Embryonic facial prominence (tissue), 1 donor: Measurements from ENCODE around the gene ERCC4.

Source experiments
- DNase-seq: peaks from one replicate; pipeline ENCODE4 v3.0.0-alpha.2; 2016; ENCODE audit errors: extremely low spot score

The ERCC4 gene

GRCh38 chr16:13948086-13948485 lies 28.1 kb downstream of the ERCC4 start:
- DNase-seq, result no peak

GRCh38 chr16:13950821-13951547 lies 31.0 kb downstream of the ERCC4 start:
- no peak for DNase-seq

- DNase-seq, result no peak
These were observed 31.7 kb downstream of the ERCC4 start for GRCh38 chr16:13951611-13952010.

- no peak for DNase-seq
These were observed 33.5 kb downstream of the ERCC4 start for GRCh38 chr16:13953501-13953900.

GRCh38 chr16:13956635-13957196 lies 36.8 kb downstream of the ERCC4 start:
- no peak for DNase-seq

- DNase-seq, result peak; percentile 33
These were observed 37.5 kb downstream of the ERCC4 start for GRCh38 chr16:13957197-13958078.

- no peak for DNase-seq
These were observed 38.5 kb downstream of the ERCC4 start for GRCh38 chr16:13958474-13958873.

- DNase-seq, result no peak
These were observed 39.7 kb downstream of the ERCC4 start for GRCh38 chr16:13959626-13960025.

GRCh38 chr16:13961099-13961811 lies 41.3 kb downstream of the ERCC4 start:
- no peak for DNase-seq

- DNase-seq, result no peak
These were observed 42.3 kb downstream of the ERCC4 start for GRCh38 chr16:13962232-13962631.

GRCh38 chr16:13968835-13969234 lies 48.9 kb downstream of the ERCC4 start:
- DNase-seq, result no peak

- no peak for DNase-seq
These were observed 49.8 kb downstream of the ERCC4 start for GRCh38 chr16:13969711-13970110.

GRCh38 chr16:13970708-13971422 lies 50.9 kb downstream of the ERCC4 start:
- DNase-seq, result no peak

- no peak for DNase-seq
These were observed 53.5 kb downstream of the ERCC4 start for GRCh38 chr16:13973321-13974023.

GRCh38 chr16:13977177-13977576 lies 57.2 kb downstream of the ERCC4 start:
- DNase-seq, result no peak

GRCh38 chr16:13982451-13982850 lies 62.5 kb downstream of the ERCC4 start:
- DNase-seq, result no peak

- no peak for DNase-seq
These were observed 63.7 kb downstream of the ERCC4 start for GRCh38 chr16:13983625-13984024.

GRCh38 chr16:13984794-13985193 lies 64.8 kb downstream of the ERCC4 start:
- no peak for DNase-seq

- no peak for DNase-seq
These were observed 68.1 kb downstream of the ERCC4 start for GRCh38 chr16:13988038-13988437.

- DNase-seq, result no peak
These were observed 72.4 kb downstream of the ERCC4 start for GRCh38 chr16:13992322-13992721.

GRCh38 chr16:13992976-13993375 lies 73.0 kb downstream of the ERCC4 start:
- DNase-seq, result no peak
